IPS DF 19.7 (cell line): ENCODE measurements around the gene SCPEP1.
"Not testable (repeated sequence)": the region's sequence is repeated elsewhere in the genome, so short reads cannot be mapped to it uniquely, and the experiment has no call there.

Experiments
- DNase-seq: peaks from one replicate; pipeline ENCODE4 v3.0.0-alpha.2; 2013; ENCODE audit warnings: low read depth, low spot score

Gene SCPEP1

DNA sequence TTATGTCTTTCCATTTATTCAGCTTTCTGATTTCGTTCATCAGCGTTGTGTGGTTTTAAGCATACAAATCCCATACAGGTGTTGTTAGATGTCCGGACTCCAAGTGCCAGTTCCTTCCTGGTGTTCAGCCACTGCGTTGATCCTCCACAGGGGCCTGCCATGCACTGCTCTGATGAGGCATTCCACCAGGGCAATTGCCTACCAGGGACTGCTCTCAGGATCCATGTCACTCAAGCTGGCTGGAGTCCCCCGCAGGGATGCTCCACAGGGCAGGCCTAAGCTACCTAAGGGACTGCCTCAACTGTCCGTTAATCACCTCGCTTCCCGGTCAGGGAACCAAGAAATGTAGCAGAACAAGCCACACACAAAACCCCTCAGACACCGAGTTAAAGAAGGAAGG lies 12.7 kb upstream of the SCPEP1 start:
- not testable (repeated sequence) for DNase-seq

DNA sequence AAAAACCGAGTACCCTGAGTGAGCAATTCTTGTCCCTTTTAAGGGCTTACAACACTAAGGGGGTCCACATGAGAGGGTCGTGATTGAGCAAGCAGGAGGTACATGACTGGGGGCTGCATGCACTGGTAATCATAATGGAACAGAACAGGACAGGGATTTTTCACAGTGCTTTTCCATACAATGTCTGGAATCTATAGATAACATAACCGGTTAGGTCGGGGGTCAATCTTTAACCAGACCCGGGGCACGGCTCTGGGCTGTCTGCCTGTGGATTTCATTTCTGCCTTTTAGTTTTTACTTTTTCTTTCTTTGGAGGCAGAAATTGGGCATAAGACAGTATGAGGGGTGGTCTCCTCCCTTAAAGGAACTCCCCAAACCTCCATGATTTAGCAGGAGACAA lies 12.2 kb upstream of the SCPEP1 start:
- DNase-seq: not testable (repeated sequence)

DNA sequence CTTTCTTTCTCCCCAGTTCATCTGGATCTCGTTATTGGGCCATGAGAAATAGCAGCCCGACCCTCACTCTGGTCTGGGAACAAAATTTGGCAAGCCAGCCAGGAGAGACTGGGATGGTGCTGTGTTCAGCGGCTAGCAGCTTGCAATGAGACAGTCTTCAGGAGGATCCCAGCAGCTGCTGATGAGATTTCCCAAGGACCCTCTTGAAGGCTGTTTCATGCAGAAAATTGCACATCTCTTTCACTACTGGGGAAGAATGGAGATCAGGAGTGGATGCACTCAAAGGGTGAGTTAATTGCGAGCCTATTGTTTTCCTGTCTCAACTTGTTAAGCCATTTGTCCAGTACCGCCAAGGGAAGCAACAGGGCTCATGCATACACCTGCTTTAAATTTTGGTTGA lies 11.6 kb upstream of the SCPEP1 start:
- DNase-seq: no peak

DNA sequence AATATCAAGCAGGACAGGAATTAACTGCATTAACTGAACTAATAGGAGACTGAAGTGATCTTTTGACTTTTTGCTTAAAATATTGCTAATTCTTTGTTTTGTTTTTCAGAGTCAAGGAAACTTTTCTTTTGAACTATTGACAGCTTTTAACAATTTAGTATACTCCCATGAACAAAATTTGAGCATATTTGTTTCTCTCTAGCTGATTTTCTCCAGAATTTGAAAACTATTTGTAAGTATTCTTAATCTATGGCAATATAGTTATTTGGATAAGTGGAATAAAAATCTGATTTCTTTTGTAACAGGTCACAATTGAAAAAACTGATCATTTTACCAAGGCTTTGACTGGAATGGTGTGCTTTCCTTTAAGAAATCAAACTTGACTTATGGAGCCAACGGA lies 7.0 kb upstream of the SCPEP1 start:
- DNase-seq: no peak

DNA sequence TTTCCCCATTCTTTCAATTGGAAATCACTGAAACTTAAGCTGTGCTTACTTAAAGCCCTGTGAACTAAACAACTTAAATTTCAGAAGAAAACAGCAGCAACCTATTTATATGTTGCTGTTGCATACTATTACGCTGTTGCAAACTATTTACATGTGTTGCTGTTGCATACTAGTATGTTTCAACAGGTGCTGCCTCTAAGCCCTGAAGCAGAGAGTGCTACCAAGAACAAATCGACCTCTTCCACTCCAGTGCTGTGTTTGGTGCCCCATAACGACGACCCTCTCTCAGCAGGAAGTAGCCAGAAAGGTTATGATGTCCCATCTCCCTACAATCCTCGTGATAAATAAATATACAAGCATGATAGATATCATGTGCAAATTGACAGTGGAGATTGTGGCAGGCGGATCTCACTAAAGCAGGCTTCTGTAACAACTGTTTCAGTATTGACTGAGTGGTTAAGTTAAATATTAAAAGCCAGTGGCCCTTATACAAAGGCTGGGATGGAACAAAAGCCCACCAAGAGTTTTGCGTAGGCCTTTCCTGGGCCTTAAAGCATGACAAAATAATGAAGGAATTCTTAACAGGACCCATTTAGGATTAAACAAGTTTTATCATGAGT lies 5.7 kb upstream of the SCPEP1 start:
- DNase-seq: no peak

DNA sequence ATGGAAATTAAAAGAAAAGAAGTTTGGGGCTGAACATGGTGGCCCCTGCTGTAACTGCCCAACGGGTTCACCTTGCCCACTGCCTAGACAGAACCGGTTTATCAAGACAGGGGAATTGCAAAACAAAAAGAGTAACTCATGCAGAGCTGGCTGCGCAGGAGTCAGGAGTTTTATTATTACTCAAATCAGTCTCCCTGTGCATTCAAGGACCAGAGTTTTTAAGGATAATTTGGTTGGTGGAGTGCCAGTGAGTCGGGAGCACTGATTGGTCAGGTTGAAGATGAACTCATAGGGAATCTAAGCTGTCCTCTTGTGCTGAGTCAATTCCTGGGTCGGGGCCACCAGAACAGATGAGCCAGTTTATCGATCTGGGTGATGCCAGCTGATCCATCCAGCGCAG lies 4.4 kb upstream of the SCPEP1 start:
- no peak for DNase-seq

DNA sequence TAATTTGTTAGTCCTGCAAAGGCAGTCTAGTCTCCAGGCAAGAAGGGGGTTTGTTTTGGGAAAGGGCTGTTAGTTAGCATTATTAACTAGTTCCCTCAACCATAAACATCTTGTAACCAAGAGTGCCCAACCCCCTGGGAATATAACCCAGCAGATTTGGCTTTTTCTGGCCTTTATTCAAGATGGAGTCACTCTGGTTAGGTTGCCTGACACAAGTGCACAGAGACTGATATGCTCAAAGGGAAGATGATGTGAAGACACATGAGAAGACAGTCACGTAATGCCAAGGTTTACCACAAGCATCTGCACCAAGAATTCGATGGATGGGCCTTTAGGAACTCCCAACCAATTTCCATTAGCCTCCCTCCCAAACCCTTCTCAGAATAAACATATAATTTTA lies 3.9 kb upstream of the SCPEP1 start:
- no peak for DNase-seq

DNA sequence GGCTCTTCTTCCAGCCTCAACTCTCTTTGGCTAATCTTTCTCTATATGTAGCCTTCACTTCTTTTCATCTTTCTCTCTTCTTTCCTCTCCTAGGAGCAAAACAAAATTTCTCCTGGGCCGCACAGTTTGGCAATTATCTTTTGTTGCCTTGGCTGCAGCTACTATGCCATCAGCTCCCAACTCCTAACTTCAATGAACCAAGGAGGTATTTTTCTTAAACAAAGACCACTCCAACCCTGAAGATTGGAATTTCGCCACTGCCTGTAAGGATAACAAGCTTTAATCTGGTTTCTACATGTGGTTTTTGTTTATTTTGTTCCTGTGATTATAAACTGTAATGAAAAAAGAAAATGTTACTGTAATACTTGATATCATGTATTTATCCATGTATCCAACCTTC lies 2.3 kb upstream of the SCPEP1 start:
- DNase-seq: no peak

DNA sequence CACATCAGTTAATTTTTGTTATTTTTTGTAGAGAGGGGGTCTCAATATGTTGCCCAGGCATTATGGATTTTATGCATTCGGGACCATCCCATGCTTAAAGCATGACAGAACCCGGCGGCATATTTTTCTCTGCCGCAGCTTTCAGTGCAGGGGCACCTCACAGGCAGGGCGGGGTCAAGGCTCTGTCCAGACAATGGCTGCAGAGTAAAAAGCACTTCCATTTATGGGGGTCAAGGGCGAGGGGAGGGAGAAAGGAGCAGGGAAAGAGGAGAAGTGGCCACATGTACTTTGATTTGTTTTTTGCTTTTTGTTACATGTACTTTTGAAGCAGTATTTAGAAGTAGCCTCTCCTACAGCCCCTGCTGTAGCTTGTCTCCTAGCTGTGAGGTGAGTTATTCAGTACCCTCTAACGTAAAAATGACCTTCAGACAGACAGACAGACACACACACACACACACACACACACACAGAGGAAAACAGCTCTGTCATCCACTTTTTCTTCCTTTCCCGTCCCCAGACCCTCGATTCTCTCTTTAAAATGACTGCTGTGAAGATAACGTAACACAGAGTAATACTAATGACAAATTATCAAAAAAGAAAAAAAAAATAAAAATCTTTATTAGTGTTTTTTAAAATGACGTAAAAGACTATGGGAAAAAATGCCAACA lies 856 bp upstream of the SCPEP1 start:
- DNase-seq: no peak

DNA sequence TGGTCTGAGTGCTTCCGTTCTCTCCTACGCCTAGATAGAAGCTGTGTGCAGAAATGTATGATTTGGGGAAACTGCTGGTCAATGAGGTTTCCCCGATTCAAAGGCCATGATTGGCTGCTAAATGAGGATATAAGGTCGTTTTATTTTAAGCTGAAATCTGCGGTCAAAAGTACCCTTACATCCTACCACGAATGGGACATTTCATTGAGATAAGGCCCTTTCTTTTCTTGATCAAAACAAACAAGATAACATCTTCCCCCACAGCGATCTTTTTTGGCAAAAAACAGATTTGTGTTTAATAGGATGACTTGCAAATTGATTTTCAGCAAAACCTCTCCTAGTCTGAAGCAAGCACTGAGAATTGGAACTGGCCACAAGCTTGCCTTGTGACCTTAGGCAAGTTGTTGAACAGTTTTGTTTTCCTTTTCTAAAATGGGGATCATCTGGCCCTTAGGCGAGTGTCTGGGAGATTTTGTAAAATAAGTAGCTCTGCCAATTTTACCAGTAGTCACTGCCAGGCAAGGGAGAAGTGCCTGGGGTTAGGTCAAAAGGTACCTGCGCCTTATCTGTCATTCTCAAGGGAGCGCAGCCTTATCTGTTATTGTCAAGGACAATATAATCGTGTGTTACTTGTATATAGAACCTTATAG lies 635 bp downstream of the SCPEP1 start:
- DNase-seq: no peak

DNA sequence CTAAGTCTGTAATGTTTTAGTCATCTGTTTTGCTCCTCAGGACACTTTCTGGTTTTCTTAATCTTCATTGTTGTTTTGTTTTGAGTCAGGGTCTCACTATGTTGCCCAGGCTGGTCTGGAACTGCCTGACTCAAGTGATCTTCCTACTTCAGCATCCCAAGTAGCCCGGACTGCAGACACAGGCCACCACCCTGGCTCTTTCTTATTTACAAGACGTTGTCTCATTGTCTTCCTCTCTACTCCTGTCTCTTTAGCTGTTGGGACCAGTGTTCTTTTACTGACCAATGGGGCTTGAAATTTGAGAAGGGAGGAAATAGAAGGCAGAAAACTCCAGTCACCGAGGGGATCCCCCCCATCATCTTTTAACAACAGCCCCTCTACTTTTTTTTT lies 1.2 kb downstream of the SCPEP1 start:
- DNase-seq: no peak

DNA sequence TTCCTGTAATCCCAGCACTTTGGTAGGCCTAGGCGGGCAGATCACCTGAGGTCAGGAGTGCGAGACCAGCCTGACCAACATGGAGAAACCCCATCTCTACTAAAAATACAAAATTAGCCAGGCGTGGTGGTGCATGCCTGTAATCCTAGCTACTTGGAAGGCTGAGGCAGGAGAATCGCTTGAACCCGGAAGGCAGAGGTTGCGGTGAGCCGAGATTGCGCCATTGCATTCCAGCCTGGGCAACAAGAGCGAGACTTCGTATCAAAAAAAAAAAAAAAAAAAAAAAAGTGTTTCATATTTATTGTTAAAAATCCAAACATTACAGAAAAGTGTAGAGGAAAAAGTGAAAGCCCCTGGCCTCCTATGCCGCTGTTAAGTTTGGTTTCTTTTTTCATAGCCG lies 2.6 kb downstream of the SCPEP1 start:
- DNase-seq: not testable (repeated sequence)

DNA sequence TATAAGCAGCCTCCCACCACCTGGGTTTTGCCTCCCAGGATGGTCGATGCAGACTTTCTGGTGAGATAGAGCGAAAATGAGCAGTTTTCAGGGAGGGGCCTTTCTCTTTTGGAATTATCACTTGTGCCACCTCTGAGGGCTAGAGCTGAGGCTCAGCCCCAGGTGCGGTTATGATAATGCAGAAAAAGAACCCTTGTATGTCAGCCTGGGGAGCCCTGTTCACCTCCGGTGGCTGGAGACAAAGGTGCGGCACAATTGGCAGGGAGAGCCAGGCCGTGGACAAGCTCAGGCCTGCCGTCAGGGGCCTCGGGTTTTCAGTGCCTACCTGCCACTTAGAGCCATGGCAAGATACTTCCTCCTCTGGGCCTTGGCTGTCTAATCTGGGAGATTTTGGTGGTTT lies 4.4 kb downstream of the SCPEP1 start:
- DNase-seq: no peak

DNA sequence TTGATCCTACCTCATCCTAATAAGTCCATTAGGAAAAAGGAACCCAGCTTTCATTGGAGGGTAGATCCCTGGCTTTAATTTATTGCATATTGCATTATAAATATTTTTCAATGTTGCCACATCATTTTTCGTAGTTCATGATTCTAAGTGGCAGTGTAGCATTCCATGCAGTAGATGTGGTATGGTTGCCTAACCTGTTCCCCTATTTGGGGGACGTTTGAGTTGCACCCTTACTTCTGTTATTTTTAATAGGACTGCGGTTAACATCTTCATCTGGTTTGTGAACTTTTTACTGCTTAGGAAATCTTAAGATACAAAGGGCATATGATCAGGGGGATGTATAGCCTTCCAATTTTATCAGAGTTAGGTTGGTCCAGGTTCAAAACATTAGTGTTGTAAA lies 5.4 kb downstream of the SCPEP1 start:
- DNase-seq: no peak

DNA sequence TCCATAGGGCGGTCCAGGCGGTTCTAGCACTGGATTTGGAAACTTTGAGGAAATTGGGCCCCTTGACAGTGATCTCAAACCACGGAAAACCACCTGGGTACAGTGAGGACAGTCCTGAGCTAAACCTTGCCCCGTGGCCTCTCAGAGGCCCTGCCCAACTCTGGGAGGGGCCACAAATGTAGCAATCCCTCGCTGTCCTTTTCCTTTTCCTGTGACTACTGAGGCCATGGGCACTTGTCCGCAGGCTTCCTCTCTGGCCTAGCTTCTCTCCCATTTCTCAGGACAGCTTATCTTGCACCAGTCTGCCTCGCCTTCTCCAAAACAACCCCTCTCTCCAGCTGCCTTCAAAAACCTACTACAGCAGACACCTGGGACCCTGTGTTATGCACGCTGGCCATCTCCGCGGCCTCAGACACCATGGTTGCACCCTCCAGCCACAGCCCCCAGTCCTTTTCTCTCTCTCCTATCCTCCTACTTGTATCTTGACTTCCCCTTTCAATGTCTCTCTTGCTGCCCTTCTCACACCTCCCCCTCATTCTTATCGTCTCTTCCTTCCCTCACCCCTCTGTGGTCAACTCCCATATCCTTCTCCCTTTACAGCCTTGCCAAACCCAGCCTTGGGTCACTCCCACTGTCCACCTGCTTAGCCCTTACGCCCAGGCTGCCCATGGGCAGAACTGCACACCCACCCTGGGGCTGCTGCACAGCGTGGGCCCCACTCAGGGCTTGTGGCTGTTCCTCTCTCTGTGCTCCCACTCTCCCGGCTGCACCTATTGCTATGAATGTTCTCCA lies 7.6 kb downstream of the SCPEP1 start:
- no peak for DNase-seq

DNA sequence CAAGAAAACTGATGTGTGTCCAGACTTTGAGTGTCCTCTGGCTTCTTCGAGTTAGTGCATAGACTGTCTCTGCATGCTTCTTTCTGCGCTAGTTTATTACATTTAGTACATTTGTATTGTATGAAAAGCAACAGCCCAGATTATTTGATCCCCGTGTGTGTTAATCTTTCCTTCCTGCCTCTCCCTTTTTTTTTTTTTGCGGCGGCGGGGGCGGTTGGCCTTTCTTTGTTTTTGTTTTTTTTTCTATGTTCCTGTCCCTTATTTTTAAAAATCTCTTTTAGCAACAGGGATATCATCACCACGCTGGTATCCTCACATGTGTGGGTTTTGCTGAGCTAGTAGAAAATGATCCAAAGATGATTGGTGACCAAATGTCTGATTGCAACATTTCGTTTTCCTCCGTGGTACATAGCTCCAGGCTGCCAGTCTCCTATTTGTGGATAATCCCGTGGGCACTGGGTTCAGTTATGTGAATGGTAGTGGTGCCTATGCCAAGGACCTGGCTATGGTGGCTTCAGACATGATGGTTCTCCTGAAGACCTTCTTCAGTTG lies 9.4 kb downstream of the SCPEP1 start:
- no peak for DNase-seq

DNA sequence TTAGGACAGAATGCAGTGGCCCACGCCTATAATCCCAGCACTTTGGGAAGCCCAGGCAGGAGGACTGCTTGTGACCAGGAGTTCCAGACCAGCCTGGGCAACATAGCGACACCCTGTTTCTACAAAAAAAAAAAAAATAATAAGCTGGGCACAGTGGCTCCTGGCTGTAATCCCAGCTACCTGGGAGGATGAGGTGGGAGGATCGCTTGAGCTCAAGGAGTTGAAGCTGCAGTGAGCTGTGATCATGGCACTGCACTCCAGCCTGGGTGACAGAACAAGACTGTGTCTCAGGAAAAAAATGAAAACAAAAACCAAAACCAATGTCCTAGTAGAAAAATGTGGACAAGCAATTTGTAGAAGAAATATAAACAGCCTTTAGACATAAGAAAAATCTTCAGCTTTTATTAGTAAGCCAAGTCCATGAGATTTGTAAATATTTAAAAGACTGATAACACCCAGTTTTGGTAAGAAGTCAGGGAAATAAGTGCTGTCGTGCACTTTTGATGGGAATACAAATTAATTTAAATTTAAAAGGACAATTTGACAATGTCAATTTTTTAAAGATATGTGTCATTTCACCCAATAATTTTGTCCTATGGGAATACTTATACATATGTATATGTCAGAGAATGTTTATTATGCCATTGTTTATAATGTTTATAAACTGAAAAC lies 11.1 kb downstream of the SCPEP1 start:
- DNase-seq: no peak

DNA sequence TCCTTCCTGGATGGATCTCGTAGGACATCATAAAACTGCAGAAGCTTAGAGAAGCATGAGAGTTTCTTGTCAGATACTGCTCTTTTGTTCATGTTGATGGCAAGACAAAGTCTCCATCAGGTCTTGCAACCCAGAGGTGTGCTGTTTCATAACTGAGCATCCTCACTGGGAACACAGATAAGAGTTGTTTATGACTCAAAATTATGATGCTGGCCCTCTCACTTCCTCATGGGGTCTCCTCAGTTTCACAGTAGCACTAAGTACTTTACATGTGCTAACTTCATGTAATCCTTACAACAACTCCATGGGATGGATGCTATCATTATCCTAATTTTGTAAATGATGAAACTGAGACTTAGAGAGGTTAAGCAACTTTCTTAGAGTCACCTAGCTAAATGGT lies 14.4 kb downstream of the SCPEP1 start:
- no peak for DNase-seq

DNA sequence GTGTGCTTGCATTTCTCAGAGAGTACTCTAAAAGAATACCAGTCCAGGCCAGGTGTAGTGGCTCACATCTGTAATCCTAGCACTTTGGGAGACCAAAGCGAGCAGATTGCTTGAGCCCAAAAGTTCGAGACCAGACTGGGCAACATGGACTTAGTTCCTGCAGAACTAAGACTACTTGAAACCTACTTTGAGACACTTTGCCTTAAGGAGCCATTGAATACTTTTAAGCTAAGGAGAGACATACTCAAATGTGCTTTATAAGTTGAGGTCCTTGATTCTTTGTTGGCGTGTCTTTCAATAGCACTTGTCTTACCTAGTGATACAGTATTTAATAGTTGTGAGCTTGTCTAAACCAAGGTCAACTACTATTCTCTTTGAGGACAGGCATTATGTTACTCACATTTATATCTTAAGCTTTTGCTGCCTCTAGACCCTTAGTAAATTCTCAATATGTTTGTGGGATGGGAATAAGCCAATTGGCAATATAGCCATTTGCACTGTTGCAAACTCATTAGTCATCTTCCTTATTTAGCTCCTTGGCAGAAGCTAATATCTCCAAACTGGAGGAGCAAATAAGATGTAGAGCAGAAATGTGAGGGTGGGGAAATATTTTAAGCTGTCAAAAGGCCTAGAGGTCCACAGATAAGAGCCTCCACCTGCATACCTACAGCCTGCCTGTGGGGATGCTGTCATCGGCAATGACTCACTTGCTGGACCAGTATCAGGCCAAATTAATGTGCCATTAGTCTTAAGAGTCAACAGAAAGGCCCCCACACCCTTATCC lies 16.3 kb downstream of the SCPEP1 start:
- DNase-seq: no peak

DNA sequence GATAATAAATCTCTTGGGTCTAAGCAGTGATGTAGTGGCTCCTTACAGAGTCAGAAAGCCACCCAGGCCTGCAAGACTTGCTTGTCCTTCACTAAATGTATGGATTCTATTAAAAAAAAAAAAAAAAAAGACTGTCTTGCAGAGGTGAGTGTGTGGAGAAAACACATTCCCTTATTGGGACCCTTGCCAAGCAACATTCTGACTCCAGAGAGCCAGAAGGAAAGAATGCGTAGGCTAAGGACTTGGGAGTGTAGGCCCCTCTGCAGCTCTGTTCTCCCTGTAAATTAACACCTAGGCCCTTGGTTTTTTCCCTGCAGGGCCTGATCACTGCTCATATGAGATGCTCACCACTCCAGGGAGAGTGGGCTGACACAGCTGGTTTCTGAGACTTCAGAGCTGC lies 17.8 kb downstream of the SCPEP1 start:
- DNase-seq: no peak

DNA sequence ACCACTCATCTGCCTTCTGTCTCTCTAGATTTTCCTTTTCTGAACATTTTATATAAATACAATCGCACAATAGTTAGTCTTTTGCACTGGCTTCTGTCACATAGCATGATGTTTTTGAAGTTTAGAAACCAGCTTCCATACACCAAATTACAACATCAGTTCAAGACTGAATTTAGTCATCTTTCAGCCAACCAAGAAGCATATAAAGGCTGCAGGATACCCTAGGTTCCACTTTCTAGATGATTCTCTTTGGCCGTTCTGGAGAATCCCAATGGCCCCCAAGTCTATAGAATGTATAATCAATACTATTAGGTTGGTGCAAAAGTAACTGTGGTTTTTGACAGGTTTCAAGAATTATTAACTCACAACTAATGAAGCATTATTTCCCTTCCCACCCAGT lies 19.4 kb downstream of the SCPEP1 start:
- DNase-seq: no peak
